ENCODE data around the gene NDFIP1. TPM values are rescaled to one million over a fixed set of nuclear protein-coding genes. Genes with fewer than 3 reads are reported as not detected.

Gene NDFIP1
- total RNA-seq, 1 experiment from 2014 or later = 27.6 TPM

GRCh38 chr5:142086229-142086628 is 22.4 kb upstream of the NDFIP1 start:
- peaks cover 11% of the 10 kb centered on the region for H3K4me1 Mint-ChIP-seq
- TF ChIP-seq, protein P1, sequence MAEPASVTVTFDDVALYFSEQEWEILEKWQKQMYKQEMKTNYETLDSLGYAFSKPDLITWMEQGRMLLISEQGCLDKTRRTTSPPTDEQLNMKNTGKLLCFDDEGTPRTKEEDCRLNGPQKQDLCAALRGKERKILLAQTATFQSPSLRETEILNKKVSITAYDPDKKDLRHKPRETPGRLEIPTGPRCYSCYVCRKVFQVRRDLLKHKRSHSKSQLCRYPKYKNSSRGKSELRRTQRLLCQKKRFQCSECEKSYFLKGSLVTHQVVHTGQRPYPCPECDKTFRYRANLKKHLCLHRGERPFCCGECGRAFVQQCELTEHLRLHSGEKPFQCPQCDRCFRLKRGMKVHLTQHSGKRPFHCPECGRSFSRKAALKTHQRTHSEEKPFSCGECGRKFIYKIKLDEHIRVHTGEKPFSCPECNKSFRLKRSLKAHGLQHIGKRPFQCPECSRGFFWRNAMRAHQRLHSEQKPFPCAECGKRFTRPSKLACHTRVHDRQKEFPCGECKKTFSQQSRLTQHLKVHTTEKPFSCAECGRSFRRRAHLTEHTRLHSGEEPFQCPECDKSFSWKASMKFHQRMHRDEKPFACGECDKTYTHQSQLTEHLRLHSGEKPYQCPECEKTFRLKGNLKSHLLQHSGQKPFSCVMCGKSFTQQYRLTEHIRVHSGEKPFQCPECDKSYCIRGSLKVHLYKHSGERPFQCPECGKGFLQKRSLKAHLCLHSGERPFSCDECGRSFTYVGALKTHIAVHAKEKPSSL (CRISPR knock-in tag; conservative IDR thresholded peaks at IDR 0.05) = no peak
- TF ChIP-seq CREM (CRISPR knock-in tag; IDR thresholded peaks at IDR 0.05) (no peak), MXD4 (CRISPR knock-in tag; IDR thresholded peaks at IDR 0.05; ENCODE audit: borderline replicate concordance) (no peak), E2F1 (CRISPR knock-in tag; IDR thresholded peaks at IDR 0.05) (no peak), CTCF (IDR thresholded peaks at IDR 0.05) (no peak), OVOL2 (CRISPR knock-in tag; IDR thresholded peaks at IDR 0.05; ENCODE audit: borderline replicate concordance) (no peak), ATF3 (CRISPR knock-in tag; conservative IDR thresholded peaks at IDR 0.05) (no peak), ELF4 (CRISPR knock-in tag; IDR thresholded peaks at IDR 0.05; ENCODE audit: low read depth) (no peak), MLX (CRISPR knock-in tag; IDR thresholded peaks at IDR 0.05) (no peak), ZNF671 (CRISPR knock-in tag; IDR thresholded peaks at IDR 0.05) (no peak)
- TF ChIP-seq, protein P2, sequence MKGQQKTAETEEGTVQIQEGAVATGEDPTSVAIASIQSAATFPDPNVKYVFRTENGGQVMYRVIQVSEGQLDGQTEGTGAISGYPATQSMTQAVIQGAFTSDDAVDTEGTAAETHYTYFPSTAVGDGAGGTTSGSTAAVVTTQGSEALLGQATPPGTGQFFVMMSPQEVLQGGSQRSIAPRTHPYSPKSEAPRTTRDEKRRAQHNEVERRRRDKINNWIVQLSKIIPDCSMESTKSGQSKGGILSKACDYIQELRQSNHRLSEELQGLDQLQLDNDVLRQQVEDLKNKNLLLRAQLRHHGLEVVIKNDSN (CRISPR knock-in tag; IDR thresholded peaks at IDR 0.05) = no peak
- TF ChIP-seq, protein P3, sequence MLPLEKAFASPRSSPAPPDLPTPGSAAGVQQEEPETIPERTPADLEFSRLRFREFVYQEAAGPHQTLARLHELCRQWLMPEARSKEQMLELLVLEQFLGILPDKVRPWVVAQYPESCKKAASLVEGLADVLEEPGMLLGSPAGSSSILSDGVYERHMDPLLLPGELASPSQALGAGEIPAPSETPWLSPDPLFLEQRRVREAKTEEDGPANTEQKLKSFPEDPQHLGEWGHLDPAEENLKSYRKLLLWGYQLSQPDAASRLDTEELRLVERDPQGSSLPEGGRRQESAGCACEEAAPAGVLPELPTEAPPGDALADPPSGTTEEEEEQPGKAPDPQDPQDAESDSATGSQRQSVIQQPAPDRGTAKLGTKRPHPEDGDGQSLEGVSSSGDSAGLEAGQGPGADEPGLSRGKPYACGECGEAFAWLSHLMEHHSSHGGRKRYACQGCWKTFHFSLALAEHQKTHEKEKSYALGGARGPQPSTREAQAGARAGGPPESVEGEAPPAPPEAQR (CRISPR knock-in tag; IDR thresholded peaks at IDR 0.05) = no peak
- no peak overlapping the region for H3K4me3 Mint-ChIP-seq
- no peaks in the 10 kb centered on the region for H3K9me3 Mint-ChIP-seq
- POLR2A ChIA-PET = no interaction called here
- H3K36me3 Mint-ChIP-seq = no peaks in the 10 kb centered on the region
- H3K27ac Mint-ChIP-seq = no peak overlapping the region
- CTCF ChIA-PET = no interaction called here
- ATAC-seq (no peak), DNase-seq (ENCODE audit: low spot score) (no peak)
- peaks cover 13% of the 10 kb centered on the region for H3K27me3 Mint-ChIP-seq (ENCODE audit: low read depth)

- TF ChIP-seq NR3C1 (CRISPR knock-in tag; conservative IDR thresholded peaks at IDR 0.05; ENCODE audit: low read depth) (no peak), TEAD1 (CRISPR knock-in tag; IDR thresholded peaks at IDR 0.05) (no peak)
- POLR2A ChIA-PET = no interaction called here
- H3K36me3 Mint-ChIP-seq = no peaks in the 10 kb centered on the region
- H3K4me3 Mint-ChIP-seq = no peak overlapping the region
- no peak for DNase-seq (ENCODE audit: low spot score)
- no peaks in the 10 kb centered on the region for H3K9me3 Mint-ChIP-seq
- CTCF ChIA-PET = interaction anchor here (0.6 kb wide), 1 partner anchor 91 kb away, joined by 5 read pairs; no protein-coding TSS in a partner anchor
- ATAC-seq = no peak
- H3K4me1 Mint-ChIP-seq = peaks cover 10% of the 10 kb centered on the region
- H3K27ac Mint-ChIP-seq = no peak overlapping the region
- H3K27me3 Mint-ChIP-seq (ENCODE audit: low read depth) = peaks cover 11% of the 10 kb centered on the region
Observed at GRCh38 chr5:142086679-142087078, 21.9 kb upstream of the NDFIP1 start.
